H1 (cell line): ENCODE data around the gene SUDS3. TPM values are rescaled to one million over a fixed set of nuclear protein-coding genes. Genes with fewer than 3 reads are reported as not detected.

Experiments
- BRCA1 ChIP-seq: IDR thresholded peaks from 2 replicates; pipeline ENCODE4 v1.6.1; 2012; ENCODE audit warnings: low read depth, low read length, improper control_type of control experiment
- CTBP2 ChIP-seq: IDR thresholded peaks from 2 replicates; pipeline ENCODE4 v1.7.0; 2011; ENCODE audit warnings: borderline replicate concordance, mild to moderate bottlenecking, moderate library complexity, mixed read lengths, low read length; ENCODE audit not compliant: insufficient read depth, insufficient read length
- EP300 ChIP-seq, 2 experiments: IDR thresholded peaks; 1 replicate in 1 of 2; 2 replicates in 1 of 2; pipeline ENCODE4 v1.6.1; 2011 to 2012; ENCODE audit warnings: low read depth in 2 of 2, low read length in 2 of 2, mild to moderate bottlenecking in 2 of 2, borderline replicate concordance in 1 of 2, inconsistent platforms in 1 of 2, moderate library complexity in 1 of 2
- GABPA ChIP-seq: IDR thresholded peaks from 2 replicates; pipeline ENCODE4 v1.6.1; 2011; ENCODE audit warnings: mild to moderate bottlenecking, low read length, moderate library complexity, borderline replicate concordance; ENCODE audit not compliant: insufficient read depth
- HDAC2 ChIP-seq, 2 experiments: fragments of 300-600 bp in 1 of 2; sonication (generic) in 1 of 2; IDR thresholded peaks; 2 replicates each; pipeline ENCODE4 v1.6.1; 2011 to 2012; ENCODE audit warnings: low read depth in 2 of 2, low read length in 2 of 2, mild to moderate bottlenecking in 2 of 2, moderate library complexity in 2 of 2, borderline replicate concordance in 1 of 2, inconsistent platforms in 1 of 2
- POLR2AphosphoS5 ChIP-seq: IDR thresholded peaks from 2 replicates; pipeline ENCODE4 v1.6.1; 2011; ENCODE audit warnings: low read depth, low read length
- RXRA ChIP-seq: IDR thresholded peaks from 2 replicates; pipeline ENCODE4 v1.6.1; 2011; ENCODE audit warnings: low read depth, mild to moderate bottlenecking, low read length, moderate library complexity; ENCODE audit not compliant: insufficient read depth
- SAP30 ChIP-seq: fragments of 300-600 bp; sonication (generic); IDR thresholded peaks from 2 replicates; pipeline ENCODE4 v1.7.1; 2012; ENCODE audit warnings: low read length, moderate library complexity, mild to moderate bottlenecking, inconsistent platforms; ENCODE audit not compliant: insufficient read depth, insufficient replicate concordance
- SIRT6 ChIP-seq: IDR thresholded peaks from one replicate; pipeline ENCODE4 v1.7.1; 2012; ENCODE audit warnings: low read length, inconsistent platforms
- SRF ChIP-seq: IDR thresholded peaks from 2 replicates; pipeline ENCODE4 v1.6.1; 2011; ENCODE audit warnings: mild to moderate bottlenecking, low read depth, low read length, moderate library complexity
- polyA plus RNA-seq, 7 experiments: library from polyadenylated mRNA; depleted of rRNA in 3 of 7; stranded (reverse) in 5 of 7; unstranded in 2 of 7; fragments of >200 nt in 5 of 7; fragments of 200-250 nt in 2 of 7; gene quantifications; 1 replicate in 5 of 7; 2 replicates in 1 of 7; 4 replicates in 1 of 7; pipeline versions ENCODE4 v1.2.1 to v1.2.3, GENCODE V29; 2011 to 2013; ENCODE audit warnings: missing spikeins in 2 of 7, mixed read lengths in 2 of 7
- total RNA-seq: library from RNA; stranded (reverse); fragmentation: NEBNext Ultra II Directional; extraction: Animal tissue kit (Norgen Biotek cat#: 25700); gene quantifications from 2 replicates; pipeline ENCODE4 v1.2.1, GENCODE V29; 2021
- TF ChIP-seq, protein P1 (sequence below): fragments of 300-600 bp; sonication (generic); IDR thresholded peaks from 2 replicates; pipeline ENCODE4 v1.7.1; 2012; ENCODE audit warnings: low read length, moderate library complexity, mild to moderate bottlenecking, inconsistent platforms; ENCODE audit not compliant: insufficient replicate concordance

Gene SUDS3
- total and polyA plus RNA-seq, 2 of the 8 experiments (the other 6 are each of a cell fraction or from before 2014, with no cell fraction given) = 30.0 to 58.7 TPM

DNA sequence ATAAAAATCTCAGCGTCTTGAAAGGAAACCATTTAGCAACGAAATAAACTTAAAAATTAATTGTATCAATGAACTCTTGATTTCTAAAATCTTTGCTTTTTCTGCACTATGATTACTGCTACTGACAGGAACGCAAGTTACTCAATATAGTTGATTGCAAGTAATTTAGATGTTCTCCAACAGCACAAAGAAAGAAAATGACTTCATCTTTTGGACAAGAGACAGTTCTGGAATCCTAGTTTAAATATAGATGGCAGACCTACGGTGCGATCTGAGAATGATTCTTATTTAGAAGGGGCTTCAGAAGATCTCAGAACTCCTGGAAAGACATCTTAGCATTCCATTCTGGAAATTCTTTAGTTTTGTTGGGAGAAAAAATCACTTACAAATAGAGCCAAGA lies 1.4 kb upstream of the SUDS3 start (continued):
- TF ChIP-seq, protein P1, sequence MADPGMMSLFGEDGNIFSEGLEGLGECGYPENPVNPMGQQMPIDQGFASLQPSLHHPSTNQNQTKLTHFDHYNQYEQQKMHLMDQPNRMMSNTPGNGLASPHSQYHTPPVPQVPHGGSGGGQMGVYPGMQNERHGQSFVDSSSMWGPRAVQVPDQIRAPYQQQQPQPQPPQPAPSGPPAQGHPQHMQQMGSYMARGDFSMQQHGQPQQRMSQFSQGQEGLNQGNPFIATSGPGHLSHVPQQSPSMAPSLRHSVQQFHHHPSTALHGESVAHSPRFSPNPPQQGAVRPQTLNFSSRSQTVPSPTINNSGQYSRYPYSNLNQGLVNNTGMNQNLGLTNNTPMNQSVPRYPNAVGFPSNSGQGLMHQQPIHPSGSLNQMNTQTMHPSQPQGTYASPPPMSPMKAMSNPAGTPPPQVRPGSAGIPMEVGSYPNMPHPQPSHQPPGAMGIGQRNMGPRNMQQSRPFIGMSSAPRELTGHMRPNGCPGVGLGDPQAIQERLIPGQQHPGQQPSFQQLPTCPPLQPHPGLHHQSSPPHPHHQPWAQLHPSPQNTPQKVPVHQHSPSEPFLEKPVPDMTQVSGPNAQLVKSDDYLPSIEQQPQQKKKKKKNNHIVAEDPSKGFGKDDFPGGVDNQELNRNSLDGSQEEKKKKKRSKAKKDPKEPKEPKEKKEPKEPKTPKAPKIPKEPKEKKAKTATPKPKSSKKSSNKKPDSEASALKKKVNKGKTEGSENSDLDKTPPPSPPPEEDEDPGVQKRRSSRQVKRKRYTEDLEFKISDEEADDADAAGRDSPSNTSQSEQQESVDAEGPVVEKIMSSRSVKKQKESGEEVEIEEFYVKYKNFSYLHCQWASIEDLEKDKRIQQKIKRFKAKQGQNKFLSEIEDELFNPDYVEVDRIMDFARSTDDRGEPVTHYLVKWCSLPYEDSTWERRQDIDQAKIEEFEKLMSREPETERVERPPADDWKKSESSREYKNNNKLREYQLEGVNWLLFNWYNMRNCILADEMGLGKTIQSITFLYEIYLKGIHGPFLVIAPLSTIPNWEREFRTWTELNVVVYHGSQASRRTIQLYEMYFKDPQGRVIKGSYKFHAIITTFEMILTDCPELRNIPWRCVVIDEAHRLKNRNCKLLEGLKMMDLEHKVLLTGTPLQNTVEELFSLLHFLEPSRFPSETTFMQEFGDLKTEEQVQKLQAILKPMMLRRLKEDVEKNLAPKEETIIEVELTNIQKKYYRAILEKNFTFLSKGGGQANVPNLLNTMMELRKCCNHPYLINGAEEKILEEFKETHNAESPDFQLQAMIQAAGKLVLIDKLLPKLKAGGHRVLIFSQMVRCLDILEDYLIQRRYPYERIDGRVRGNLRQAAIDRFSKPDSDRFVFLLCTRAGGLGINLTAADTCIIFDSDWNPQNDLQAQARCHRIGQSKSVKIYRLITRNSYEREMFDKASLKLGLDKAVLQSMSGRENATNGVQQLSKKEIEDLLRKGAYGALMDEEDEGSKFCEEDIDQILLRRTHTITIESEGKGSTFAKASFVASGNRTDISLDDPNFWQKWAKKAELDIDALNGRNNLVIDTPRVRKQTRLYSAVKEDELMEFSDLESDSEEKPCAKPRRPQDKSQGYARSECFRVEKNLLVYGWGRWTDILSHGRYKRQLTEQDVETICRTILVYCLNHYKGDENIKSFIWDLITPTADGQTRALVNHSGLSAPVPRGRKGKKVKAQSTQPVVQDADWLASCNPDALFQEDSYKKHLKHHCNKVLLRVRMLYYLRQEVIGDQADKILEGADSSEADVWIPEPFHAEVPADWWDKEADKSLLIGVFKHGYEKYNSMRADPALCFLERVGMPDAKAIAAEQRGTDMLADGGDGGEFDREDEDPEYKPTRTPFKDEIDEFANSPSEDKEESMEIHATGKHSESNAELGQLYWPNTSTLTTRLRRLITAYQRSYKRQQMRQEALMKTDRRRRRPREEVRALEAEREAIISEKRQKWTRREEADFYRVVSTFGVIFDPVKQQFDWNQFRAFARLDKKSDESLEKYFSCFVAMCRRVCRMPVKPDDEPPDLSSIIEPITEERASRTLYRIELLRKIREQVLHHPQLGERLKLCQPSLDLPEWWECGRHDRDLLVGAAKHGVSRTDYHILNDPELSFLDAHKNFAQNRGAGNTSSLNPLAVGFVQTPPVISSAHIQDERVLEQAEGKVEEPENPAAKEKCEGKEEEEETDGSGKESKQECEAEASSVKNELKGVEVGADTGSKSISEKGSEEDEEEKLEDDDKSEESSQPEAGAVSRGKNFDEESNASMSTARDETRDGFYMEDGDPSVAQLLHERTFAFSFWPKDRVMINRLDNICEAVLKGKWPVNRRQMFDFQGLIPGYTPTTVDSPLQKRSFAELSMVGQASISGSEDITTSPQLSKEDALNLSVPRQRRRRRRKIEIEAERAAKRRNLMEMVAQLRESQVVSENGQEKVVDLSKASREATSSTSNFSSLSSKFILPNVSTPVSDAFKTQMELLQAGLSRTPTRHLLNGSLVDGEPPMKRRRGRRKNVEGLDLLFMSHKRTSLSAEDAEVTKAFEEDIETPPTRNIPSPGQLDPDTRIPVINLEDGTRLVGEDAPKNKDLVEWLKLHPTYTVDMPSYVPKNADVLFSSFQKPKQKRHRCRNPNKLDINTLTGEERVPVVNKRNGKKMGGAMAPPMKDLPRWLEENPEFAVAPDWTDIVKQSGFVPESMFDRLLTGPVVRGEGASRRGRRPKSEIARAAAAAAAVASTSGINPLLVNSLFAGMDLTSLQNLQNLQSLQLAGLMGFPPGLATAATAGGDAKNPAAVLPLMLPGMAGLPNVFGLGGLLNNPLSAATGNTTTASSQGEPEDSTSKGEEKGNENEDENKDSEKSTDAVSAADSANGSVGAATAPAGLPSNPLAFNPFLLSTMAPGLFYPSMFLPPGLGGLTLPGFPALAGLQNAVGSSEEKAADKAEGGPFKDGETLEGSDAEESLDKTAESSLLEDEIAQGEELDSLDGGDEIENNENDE = no peak
- TF ChIP-seq CTBP2 = no peak
- TF ChIP-seq SIRT6 = no peak
- TF ChIP-seq BRCA1 = no peak
- TF ChIP-seq EP300 (IDR thresholded peaks at IDR 0.05; ENCODE audit: borderline replicate concordance in 1 of 2, low read depth in 2 of 2, low read length in 2 of 2) = no peak
- TF ChIP-seq GABPA = no peak
- no peak for TF ChIP-seq RXRA
- no peak for TF ChIP-seq POLR2AphosphoS5
- no peak for TF ChIP-seq SRF
- TF ChIP-seq SAP30 = no peak
- TF ChIP-seq HDAC2 (IDR thresholded peaks at IDR 0.05; ENCODE audit: borderline replicate concordance in 1 of 2, low read depth in 2 of 2, low read length in 2 of 2) = no peak
